Sigmoid colon (tissue), 7 donors: ENCODE measurements around the gene SCPEP1. TPM values are rescaled to one million over a fixed set of nuclear protein-coding genes. Genes with fewer than 3 reads are reported as not detected.

Experiments
- DNase-seq: peaks from one replicate; pipeline ENCODE4 v3.0.0-alpha.2; 2019
- H3K27ac ChIP-seq, 4 donors: fragments of 200-600 bp; sonication (generic); one replicate each; pipeline ENCODE4 v1.5.1; 2016 to 2019; ENCODE audit warnings: mild to moderate bottlenecking in 1 of 4
- H3K27me3 ChIP-seq, 3 donors: fragments of 200-600 bp; sonication (generic); one replicate each; pipeline ENCODE4 v1.5.1; 2019; ENCODE audit warnings: mild to moderate bottlenecking in 1 of 3
- H3K36me3 ChIP-seq, 4 donors: fragments of 200-600 bp; sonication (generic); one replicate each; pipeline ENCODE4 v1.5.1; 2016 to 2019
- H3K4me1 ChIP-seq, 4 donors: fragments of 200-600 bp; sonication (generic); one replicate each; pipeline ENCODE4 v1.5.1; 2017 to 2019
- H3K4me3 ChIP-seq, 4 donors: fragments of 200-600 bp; sonication (generic); one replicate each; pipeline ENCODE4 v1.5.1; 2017 to 2019; ENCODE audit warnings: mild to moderate bottlenecking in 2 of 4, moderate library complexity in 1 of 4
- H3K9me3 ChIP-seq, 4 donors: fragments of 200-600 bp in 3 of 4; sonication (generic) in 3 of 4; one replicate each; pipeline versions ENCODE4 v1.5.1 to v1.6.1; 2013 to 2019
- EP300 ChIP-seq, 4 donors: sonication (generic); formaldehyde crosslinking; IDR thresholded peaks; one replicate each; pipeline ENCODE4 v1.6.1; 2017; ENCODE audit warnings: antibody characterized with exemption in 4 of 4
- POLR2A ChIP-seq, 2 donors: fragments of 450-650 bp; IDR thresholded peaks; one replicate each; pipeline ENCODE4 v1.6.1; 2016; ENCODE audit warnings: antibody characterized with exemption in 2 of 2, mild to moderate bottlenecking in 2 of 2, moderate library complexity in 2 of 2
- POLR2AphosphoS5 ChIP-seq, 4 donors: sonication (generic); formaldehyde crosslinking; IDR thresholded peaks; one replicate each; pipeline ENCODE4 v1.6.1; 2017; ENCODE audit warnings: antibody characterized with exemption in 4 of 4
- WGBS, 2 donors: extraction: QIAGEN DNeasy Blood & Tissue Kit; methylation state at CpG; one replicate each; pipeline ENCODE4 v1.1.7; 2013; 5-methylcytosine and 5-hydroxymethylcytosine counted together
- intact Hi-C: fragments of 100-400 bp; cut with DNase I; formaldehyde crosslinking; loops from one replicate; pipeline ENCODE4 v1.15.1; 2023
- polyA plus RNA-seq, 3 donors: library from polyadenylated mRNA; stranded (reverse); fragments of 200-250 nt; gene quantifications; one replicate each; pipeline ENCODE4 v1.2.3, GENCODE V29; 2013
- total RNA-seq, 4 donors: library from RNA; depleted of rRNA; stranded (reverse); fragments of >200 nt; gene quantifications; one replicate each; pipeline ENCODE4 v1.1.0, GENCODE V29; 2016
- TF ChIP-seq, protein P1 (sequence below), 4 experiments: fragments of 450-650 bp in 3 of 4; fragments of 200-600 bp in 1 of 4; IDR thresholded peaks; one replicate each; pipeline ENCODE4 v1.5.1; 2016 to 2019; ENCODE audit warnings: antibody characterized with exemption in 4 of 4, mild to moderate bottlenecking in 3 of 4, moderate library complexity in 2 of 4
- donor health status: healthy with polysubstance abuse.
- donor health status: Bipolar disorder and iron deficiency.
- donor health status: healthy.

SCPEP1 gene
- total and polyA plus RNA-seq, 7 donors, result 19.8 to 141 (median 77.8) TPM

DNA sequence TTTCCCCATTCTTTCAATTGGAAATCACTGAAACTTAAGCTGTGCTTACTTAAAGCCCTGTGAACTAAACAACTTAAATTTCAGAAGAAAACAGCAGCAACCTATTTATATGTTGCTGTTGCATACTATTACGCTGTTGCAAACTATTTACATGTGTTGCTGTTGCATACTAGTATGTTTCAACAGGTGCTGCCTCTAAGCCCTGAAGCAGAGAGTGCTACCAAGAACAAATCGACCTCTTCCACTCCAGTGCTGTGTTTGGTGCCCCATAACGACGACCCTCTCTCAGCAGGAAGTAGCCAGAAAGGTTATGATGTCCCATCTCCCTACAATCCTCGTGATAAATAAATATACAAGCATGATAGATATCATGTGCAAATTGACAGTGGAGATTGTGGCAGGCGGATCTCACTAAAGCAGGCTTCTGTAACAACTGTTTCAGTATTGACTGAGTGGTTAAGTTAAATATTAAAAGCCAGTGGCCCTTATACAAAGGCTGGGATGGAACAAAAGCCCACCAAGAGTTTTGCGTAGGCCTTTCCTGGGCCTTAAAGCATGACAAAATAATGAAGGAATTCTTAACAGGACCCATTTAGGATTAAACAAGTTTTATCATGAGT is 5.7 kb upstream of the SCPEP1 start:
- TF ChIP-seq, protein P1, sequence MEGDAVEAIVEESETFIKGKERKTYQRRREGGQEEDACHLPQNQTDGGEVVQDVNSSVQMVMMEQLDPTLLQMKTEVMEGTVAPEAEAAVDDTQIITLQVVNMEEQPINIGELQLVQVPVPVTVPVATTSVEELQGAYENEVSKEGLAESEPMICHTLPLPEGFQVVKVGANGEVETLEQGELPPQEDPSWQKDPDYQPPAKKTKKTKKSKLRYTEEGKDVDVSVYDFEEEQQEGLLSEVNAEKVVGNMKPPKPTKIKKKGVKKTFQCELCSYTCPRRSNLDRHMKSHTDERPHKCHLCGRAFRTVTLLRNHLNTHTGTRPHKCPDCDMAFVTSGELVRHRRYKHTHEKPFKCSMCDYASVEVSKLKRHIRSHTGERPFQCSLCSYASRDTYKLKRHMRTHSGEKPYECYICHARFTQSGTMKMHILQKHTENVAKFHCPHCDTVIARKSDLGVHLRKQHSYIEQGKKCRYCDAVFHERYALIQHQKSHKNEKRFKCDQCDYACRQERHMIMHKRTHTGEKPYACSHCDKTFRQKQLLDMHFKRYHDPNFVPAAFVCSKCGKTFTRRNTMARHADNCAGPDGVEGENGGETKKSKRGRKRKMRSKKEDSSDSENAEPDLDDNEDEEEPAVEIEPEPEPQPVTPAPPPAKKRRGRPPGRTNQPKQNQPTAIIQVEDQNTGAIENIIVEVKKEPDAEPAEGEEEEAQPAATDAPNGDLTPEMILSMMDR (IDR thresholded peaks at IDR 0.05), result no peak
- TF ChIP-seq POLR2A (IDR thresholded peaks at IDR 0.05) (no peak), EP300 (IDR thresholded peaks at IDR 0.05) (no peak), POLR2AphosphoS5 (IDR thresholded peaks at IDR 0.05) (no peak)
- no peaks in the 10 kb centered on the region for H3K27me3 ChIP-seq
- DNase-seq, result no peak
- intact Hi-C loops, result loop anchor here (10.0 kb wide), 1 partner anchor 283 kb away; the partner anchor contains the start of gene MSI2
- H3K4me3 ChIP-seq, result no peak overlapping the region
- no peaks in the 10 kb centered on the region for H3K36me3 ChIP-seq
- 18 to 63% methylated on average over 7 of the region's 7 CpGs for WGBS, 2 donors
- no peaks in the 10 kb centered on the region for H3K9me3 ChIP-seq
- no peak overlapping the region for H3K27ac ChIP-seq
- peaks cover 0 to 6% (median 6%) of the 10 kb centered on the region in 4 donors for H3K4me1 ChIP-seq

DNA sequence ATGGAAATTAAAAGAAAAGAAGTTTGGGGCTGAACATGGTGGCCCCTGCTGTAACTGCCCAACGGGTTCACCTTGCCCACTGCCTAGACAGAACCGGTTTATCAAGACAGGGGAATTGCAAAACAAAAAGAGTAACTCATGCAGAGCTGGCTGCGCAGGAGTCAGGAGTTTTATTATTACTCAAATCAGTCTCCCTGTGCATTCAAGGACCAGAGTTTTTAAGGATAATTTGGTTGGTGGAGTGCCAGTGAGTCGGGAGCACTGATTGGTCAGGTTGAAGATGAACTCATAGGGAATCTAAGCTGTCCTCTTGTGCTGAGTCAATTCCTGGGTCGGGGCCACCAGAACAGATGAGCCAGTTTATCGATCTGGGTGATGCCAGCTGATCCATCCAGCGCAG is 4.4 kb upstream of the SCPEP1 start:
- DNase-seq, result no peak
- Histone ChIP-seq H3K4me3 (no peak overlapping the region), H3K27ac (no peak overlapping the region), H3K36me3 (no peaks in the 10 kb centered on the region), H3K9me3 (no peaks in the 10 kb centered on the region), H3K4me1 (peaks cover 0 to 12% (median 9%) of the 10 kb centered on the region in 4 donors), H3K27me3 (no peaks in the 10 kb centered on the region)
- intact Hi-C loops, result loop anchor here (10.0 kb wide), 1 partner anchor 281 kb away; the partner anchor contains the start of gene MSI2
- WGBS, 2 donors, result 49 to 71% methylated on average over 7 of the region's 7 CpGs
- TF ChIP-seq POLR2A (IDR thresholded peaks at IDR 0.05) (no peak), EP300 (IDR thresholded peaks at IDR 0.05) (no peak), POLR2AphosphoS5 (IDR thresholded peaks at IDR 0.05) (no peak)
- TF ChIP-seq, protein P1 (IDR thresholded peaks at IDR 0.05), result no peak

DNA sequence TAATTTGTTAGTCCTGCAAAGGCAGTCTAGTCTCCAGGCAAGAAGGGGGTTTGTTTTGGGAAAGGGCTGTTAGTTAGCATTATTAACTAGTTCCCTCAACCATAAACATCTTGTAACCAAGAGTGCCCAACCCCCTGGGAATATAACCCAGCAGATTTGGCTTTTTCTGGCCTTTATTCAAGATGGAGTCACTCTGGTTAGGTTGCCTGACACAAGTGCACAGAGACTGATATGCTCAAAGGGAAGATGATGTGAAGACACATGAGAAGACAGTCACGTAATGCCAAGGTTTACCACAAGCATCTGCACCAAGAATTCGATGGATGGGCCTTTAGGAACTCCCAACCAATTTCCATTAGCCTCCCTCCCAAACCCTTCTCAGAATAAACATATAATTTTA is 3.9 kb upstream of the SCPEP1 start:
- DNase-seq, result no peak
- intact Hi-C loops, result loop anchor here (10.0 kb wide), 1 partner anchor 281 kb away; the partner anchor contains the start of gene MSI2

DNA sequence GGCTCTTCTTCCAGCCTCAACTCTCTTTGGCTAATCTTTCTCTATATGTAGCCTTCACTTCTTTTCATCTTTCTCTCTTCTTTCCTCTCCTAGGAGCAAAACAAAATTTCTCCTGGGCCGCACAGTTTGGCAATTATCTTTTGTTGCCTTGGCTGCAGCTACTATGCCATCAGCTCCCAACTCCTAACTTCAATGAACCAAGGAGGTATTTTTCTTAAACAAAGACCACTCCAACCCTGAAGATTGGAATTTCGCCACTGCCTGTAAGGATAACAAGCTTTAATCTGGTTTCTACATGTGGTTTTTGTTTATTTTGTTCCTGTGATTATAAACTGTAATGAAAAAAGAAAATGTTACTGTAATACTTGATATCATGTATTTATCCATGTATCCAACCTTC is 2.3 kb upstream of the SCPEP1 start:
- intact Hi-C loops, result loop anchor here (5.0 to 10.0 kb wide), 2 partner anchors 279 to 877 kb away; partner anchors contain the start of genes MRPS23 and MSI2
- H3K36me3 ChIP-seq, result no peaks in the 10 kb centered on the region
- no peak overlapping the region for H3K27ac ChIP-seq
- TF ChIP-seq POLR2AphosphoS5 (IDR thresholded peaks at IDR 0.05) (no peak), EP300 (IDR thresholded peaks at IDR 0.05) (no peak), POLR2A (IDR thresholded peaks at IDR 0.05) (no peak)
- TF ChIP-seq, protein P1 (IDR thresholded peaks at IDR 0.05), result no peak
- H3K27me3 ChIP-seq, result no peaks in the 10 kb centered on the region
- no peaks in the 10 kb centered on the region for H3K9me3 ChIP-seq
- H3K4me3 ChIP-seq, result no peak overlapping the region
- DNase-seq, result no peak
- H3K4me1 ChIP-seq, result peaks cover 0 to 23% (median 19%) of the 10 kb centered on the region in 4 donors
- 93 to 94% methylated on average over 2 of the region's 2 CpGs for WGBS, 2 donors

More for the DNA sequence above, 3.9 kb upstream of the SCPEP1 start:
- WGBS, 2 donors, result 90 to 95% methylated on average over 2 of the region's 2 CpGs
- TF ChIP-seq POLR2AphosphoS5 (IDR thresholded peaks at IDR 0.05) (no peak), POLR2A (IDR thresholded peaks at IDR 0.05) (no peak)
- TF ChIP-seq, protein P1 (IDR thresholded peaks at IDR 0.05), result no peak
- H3K27ac ChIP-seq, result no peak overlapping the region
- H3K9me3 ChIP-seq, result no peaks in the 10 kb centered on the region
- H3K4me3 ChIP-seq, result no peak overlapping the region
- no peaks in the 10 kb centered on the region for H3K27me3 ChIP-seq
- H3K36me3 ChIP-seq, result no peaks in the 10 kb centered on the region
- peaks cover 0 to 17% (median 14%) of the 10 kb centered on the region in 4 donors for H3K4me1 ChIP-seq
